GM13976 (cell line): Measurements from ENCODE around the gene TGFBRAP1.

ENCODE experiments used
- DNase-seq: peaks from one replicate; pipeline ENCODE4 v3.0.0; 2012; ENCODE audit warnings: low spot score
- in situ Hi-C: fragments of 300-500 bp; cut with MboI; formaldehyde crosslinking; loops from one replicate; pipeline ENCODE4 v1.12.0; 2022; ENCODE audit warnings: low sequenced_read_pairs, mixed read lengths, inconsistent platforms; ENCODE audit not compliant: unreplicated experiment
- TF ChIP-seq, protein P1 (sequence below): IDR thresholded peaks from 2 replicates; pipeline ENCODE4 v1.5.1; 2012; ENCODE audit warnings: borderline replicate concordance, mild to moderate bottlenecking; ENCODE audit not compliant: insufficient read depth; ENCODE audit errors: extremely low read depth, missing control alignments, control extremely low read depth

Gene TGFBRAP1

DNA sequence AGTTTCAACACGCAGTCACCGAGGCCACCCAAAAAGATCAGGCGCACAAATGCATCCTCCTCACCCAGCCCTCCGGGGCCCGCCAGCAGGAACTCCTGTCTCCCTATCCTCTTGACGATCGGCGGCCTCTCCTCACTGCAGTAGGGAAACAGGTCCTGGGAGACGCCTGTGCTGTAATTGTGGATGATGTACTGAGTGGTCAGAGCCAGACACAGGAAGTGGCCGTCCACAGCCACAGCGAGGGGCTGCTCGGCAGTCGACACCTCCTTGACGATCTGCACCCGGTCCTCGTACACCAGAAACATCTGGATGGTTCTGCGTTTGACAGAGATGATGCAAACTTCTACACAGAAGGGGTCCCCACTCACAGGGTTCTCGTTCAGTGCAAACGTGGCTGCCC lies 22.0 kb downstream of the TGFBRAP1 start:
- in situ Hi-C loops, result no loop called here
- DNase-seq, result no peak
- TF ChIP-seq, protein P1, sequence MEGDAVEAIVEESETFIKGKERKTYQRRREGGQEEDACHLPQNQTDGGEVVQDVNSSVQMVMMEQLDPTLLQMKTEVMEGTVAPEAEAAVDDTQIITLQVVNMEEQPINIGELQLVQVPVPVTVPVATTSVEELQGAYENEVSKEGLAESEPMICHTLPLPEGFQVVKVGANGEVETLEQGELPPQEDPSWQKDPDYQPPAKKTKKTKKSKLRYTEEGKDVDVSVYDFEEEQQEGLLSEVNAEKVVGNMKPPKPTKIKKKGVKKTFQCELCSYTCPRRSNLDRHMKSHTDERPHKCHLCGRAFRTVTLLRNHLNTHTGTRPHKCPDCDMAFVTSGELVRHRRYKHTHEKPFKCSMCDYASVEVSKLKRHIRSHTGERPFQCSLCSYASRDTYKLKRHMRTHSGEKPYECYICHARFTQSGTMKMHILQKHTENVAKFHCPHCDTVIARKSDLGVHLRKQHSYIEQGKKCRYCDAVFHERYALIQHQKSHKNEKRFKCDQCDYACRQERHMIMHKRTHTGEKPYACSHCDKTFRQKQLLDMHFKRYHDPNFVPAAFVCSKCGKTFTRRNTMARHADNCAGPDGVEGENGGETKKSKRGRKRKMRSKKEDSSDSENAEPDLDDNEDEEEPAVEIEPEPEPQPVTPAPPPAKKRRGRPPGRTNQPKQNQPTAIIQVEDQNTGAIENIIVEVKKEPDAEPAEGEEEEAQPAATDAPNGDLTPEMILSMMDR, result no peak

DNA sequence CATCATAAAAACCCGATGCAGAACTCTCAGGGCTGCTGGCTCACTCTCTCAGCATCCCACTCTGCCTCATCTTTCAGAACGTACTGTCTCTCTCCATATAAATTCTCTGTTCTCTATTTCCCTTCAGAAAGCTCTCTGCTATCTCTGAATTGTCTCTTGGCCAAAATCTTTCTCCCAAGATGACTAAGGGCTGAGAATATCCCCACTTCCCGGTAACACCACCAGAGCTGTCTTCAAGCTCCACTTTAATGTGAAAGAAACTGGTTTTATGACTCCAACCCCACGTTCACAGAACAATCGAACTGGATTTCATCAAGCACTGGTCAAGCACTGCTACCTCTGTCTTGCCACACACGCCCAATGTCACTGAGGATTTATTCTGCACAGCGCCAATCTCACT lies 22.4 kb downstream of the TGFBRAP1 start:
- DNase-seq, result no peak
- in situ Hi-C loops, result no loop called here
- TF ChIP-seq, protein P1, result no peak

DNA sequence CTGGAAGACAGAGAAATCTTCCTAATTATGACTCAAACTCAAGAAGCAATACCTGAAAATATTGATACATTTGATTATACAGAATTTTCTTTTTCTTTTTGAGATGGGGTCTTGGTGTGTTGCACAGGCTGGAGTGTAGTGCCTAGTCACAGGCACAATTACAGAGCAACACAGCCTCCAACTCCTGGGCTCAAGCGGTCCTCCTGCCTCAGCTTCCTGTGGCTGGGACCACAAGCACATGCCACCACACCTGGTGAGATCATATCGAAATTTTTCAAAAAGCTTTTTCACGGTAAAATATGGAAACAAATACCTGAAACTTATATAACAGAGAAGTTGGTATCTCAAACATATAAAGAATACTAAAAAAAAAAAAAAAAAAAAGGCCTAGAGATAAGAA lies 27.9 kb downstream of the TGFBRAP1 start:
- in situ Hi-C loops, result no loop called here
- TF ChIP-seq, protein P1, result no peak
- DNase-seq, result no peak

DNA sequence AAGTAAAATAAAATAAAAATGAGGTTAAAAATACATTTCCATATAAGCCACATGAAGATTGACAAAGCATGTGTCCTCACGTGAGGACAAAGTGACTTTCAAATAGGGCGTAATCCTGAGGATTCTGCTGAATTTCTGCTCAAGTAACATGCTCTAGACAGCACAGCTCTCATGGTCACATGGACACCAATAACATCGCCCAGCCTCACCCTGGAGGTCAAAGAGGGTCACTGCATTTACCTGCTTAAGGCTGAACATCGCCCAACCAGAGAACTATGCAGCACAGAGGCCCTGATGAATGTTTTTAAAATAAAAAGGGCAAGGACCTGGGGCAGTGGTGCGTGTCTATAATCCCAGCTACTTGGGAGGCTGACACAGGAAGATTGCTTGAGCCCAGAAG lies 30.2 kb downstream of the TGFBRAP1 start:
- DNase-seq, result no peak
- in situ Hi-C loops, result no loop called here
- TF ChIP-seq, protein P1, result no peak

DNA sequence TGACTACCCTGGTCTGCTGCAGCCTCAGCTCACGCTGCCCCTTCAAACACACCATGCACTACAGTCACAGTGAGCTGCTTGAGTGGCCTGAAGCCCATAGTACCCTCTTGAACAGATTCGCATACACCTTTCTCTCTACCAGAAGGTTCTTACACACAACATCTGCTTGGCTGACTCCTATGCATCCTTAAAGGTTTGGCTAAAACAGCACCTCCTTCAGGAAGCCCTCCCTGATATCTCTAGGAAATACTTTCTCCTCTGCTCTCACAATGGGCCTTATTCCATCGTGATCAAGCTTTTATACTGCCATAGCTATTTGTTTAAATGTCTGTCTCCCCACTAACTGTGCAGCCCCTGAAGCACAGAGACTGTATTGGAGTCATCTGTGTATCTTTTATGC lies 31.5 kb downstream of the TGFBRAP1 start:
- no peak for DNase-seq
- TF ChIP-seq, protein P1, result no peak
- in situ Hi-C loops, result no loop called here

DNA sequence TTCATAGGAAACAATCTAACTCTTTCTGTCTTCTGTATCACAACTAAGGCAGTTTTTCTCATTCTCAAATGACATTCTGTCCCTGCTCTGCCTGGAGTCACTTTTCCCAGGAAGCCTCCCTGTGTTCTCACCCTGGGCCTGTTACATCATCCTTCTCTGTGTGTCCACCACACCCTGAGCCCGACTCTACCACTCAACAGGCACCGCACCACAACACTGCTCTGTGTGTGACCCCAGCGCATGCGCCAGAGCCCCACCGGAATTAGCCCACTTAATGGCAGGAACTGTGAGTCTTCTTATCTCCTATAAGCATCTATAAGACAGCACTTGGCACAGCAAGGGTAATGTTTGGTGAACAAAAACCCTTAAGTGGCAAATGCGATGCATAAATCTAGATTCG lies 32.3 kb downstream of the TGFBRAP1 start:
- no peak for DNase-seq
- TF ChIP-seq, protein P1, result no peak
- in situ Hi-C loops, result no loop called here
